Erythroblast (primary cell): ENCODE measurements around the gene ACVR2B.

Source experiments
- GATA1 ChIP-seq: IDR thresholded peaks from 2 replicates; pipeline ENCODE4 v1.6.1; 2011; ENCODE audit warnings: low read depth, mild to moderate bottlenecking, control low read depth, low read length, moderate library complexity
- POLR2A ChIP-seq: IDR thresholded peaks from 2 replicates; pipeline ENCODE4 v1.6.1; 2011; ENCODE audit warnings: mild to moderate bottlenecking, low read length

GRCh38 chr3:38496131-38496910 is 42.6 kb downstream of the ACVR2B start, which contains the start of gene EXOG:
- TF ChIP-seq POLR2A (peak; percentile 28), GATA1 (no peak)
